ENCODE measurements around the gene THSD7B.

The THSD7B gene

GRCh38 chr2:136823291-136823690, 57.9 kb downstream of the THSD7B start:
- DNase-seq (ENCODE audit: low spot score) = no peak

GRCh38 chr2:136828162-136828561, 62.8 kb downstream of the THSD7B start:
- no peak for DNase-seq (ENCODE audit: low spot score)

- no peak for DNase-seq (ENCODE audit: low spot score)
These were observed 63.4 kb downstream of the THSD7B start for GRCh38 chr2:136828774-136829173.

- DNase-seq (ENCODE audit: low spot score) = no peak
These were observed 79.2 kb downstream of the THSD7B start for GRCh38 chr2:136844546-136844945.

GRCh38 chr2:136858656-136859055, 93.3 kb downstream of the THSD7B start:
- DNase-seq (ENCODE audit: low spot score) = no peak

- no peak for DNase-seq (ENCODE audit: low spot score)
These were observed 95.2 kb downstream of the THSD7B start for GRCh38 chr2:136860443-136860958.

- DNase-seq (ENCODE audit: low spot score) = no peak
These were observed 98.1 kb downstream of the THSD7B start for GRCh38 chr2:136863468-136863867.

GRCh38 chr2:136863874-136864273, 98.5 kb downstream of the THSD7B start:
- no peak for DNase-seq (ENCODE audit: low spot score)

GRCh38 chr2:136871424-136871823, 106.1 kb downstream of the THSD7B start:
- DNase-seq (ENCODE audit: low spot score) = no peak

GRCh38 chr2:136874258-136874657, 108.9 kb downstream of the THSD7B start:
- no peak for DNase-seq (ENCODE audit: low spot score)

- DNase-seq (ENCODE audit: low spot score) = no peak
These were observed 125.8 kb downstream of the THSD7B start for GRCh38 chr2:136891100-136891499.

- DNase-seq (ENCODE audit: low spot score) = no peak
These were observed 128.8 kb downstream of the THSD7B start for GRCh38 chr2:136894007-136894634.

GRCh38 chr2:136901732-136902131, 136.4 kb downstream of the THSD7B start:
- no peak for DNase-seq (ENCODE audit: low spot score)

- DNase-seq (ENCODE audit: low spot score) = no peak
These were observed 140.4 kb downstream of the THSD7B start for GRCh38 chr2:136905779-136906178.

GRCh38 chr2:136909777-136910176, 144.4 kb downstream of the THSD7B start:
- DNase-seq (ENCODE audit: low spot score) = no peak

GRCh38 chr2:136916131-136916530, 150.8 kb downstream of the THSD7B start:
- no peak for DNase-seq (ENCODE audit: low spot score)

- no peak for DNase-seq (ENCODE audit: low spot score)
These were observed 152.1 kb downstream of the THSD7B start for GRCh38 chr2:136917411-136917881.

GRCh38 chr2:136919682-136920081, 154.3 kb downstream of the THSD7B start:
- no peak for DNase-seq (ENCODE audit: low spot score)

- no peak for DNase-seq (ENCODE audit: low spot score)
These were observed 155.4 kb downstream of the THSD7B start for GRCh38 chr2:136920652-136921333.

GRCh38 chr2:136927156-136927555, 161.8 kb downstream of the THSD7B start:
- no peak for DNase-seq (ENCODE audit: low spot score)

- no peak for DNase-seq (ENCODE audit: low spot score)
These were observed 164.2 kb downstream of the THSD7B start for GRCh38 chr2:136929531-136929930.

GRCh38 chr2:136932700-136933099, 167.4 kb downstream of the THSD7B start:
- no peak for DNase-seq (ENCODE audit: low spot score)

GRCh38 chr2:136935119-136935518, 169.8 kb downstream of the THSD7B start:
- DNase-seq (ENCODE audit: low spot score) = no peak

- no peak for DNase-seq (ENCODE audit: low spot score)
These were observed 190.7 kb downstream of the THSD7B start for GRCh38 chr2:136956050-136956449.
